ENCODE measurements around the gene TMEM239. TPM values are rescaled to one million over a fixed set of nuclear protein-coding genes. Genes with fewer than 3 reads are reported as not detected.
"Not testable (repeated sequence)": the region's sequence is repeated elsewhere in the genome, so short reads cannot be mapped to it uniquely, and the experiment has no call there.

Gene TMEM239
- total and polyA plus RNA-seq, 9 donors, result not detected

- peaks cover 1% of the 10 kb centered on the region for H3K4me1 ChIP-seq (ENCODE audit: insufficient read depth)
- H3K27me3 ChIP-seq, result no peaks in the 10 kb centered on the region
- intact Hi-C loops (cut with DNase I), result no loop called here
- TF ChIP-seq CTCF (IDR thresholded peaks at IDR 0.05), result no peak
- no peak for TF ChIP-seq POLR2A (IDR thresholded peaks at IDR 0.05)
- no peak for TF ChIP-seq EP300 (IDR thresholded peaks at IDR 0.05)
- H3K4me3 ChIP-seq, result no peak overlapping the region
- no peaks in the 10 kb centered on the region for H3K9me3 ChIP-seq
- no peak for DNase-seq
- no peak overlapping the region for H3K27ac ChIP-seq
- WGBS, 3 donors, result 55 to 68% (median 65%) methylated on average over 22 of the region's 22 CpGs
- H3K36me3 ChIP-seq, result no peaks in the 10 kb centered on the region
Measured at GRCh38 chr20:2805689-2806350, 10.3 kb upstream of the TMEM239 start.

DNA sequence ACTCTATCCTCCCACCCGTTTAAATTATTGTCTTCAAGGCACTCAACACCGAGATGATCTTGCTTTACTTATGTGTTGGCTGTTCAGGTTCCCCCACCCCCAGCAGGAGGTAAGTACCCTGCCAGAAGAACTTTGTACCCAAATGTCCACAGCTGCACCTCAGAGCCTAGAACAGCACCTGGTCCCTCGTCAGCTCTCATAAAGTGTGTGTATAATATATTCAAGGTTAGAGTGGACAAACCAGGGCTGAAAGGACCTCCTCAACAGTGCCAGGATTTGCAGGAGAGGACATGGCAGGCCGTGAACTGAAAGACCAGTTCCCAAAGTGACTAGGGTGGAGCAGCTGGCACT is 9.8 kb upstream of the TMEM239 start:
- Histone ChIP-seq H3K9me3 (no peaks in the 10 kb centered on the region), H3K27ac (no peak overlapping the region), H3K4me3 (no peak overlapping the region), H3K36me3 (no peaks in the 10 kb centered on the region), H3K27me3 (no peaks in the 10 kb centered on the region), H3K4me1 (ENCODE audit: insufficient read depth) (peaks cover 1% of the 10 kb centered on the region)
- intact Hi-C loops (cut with DNase I), result no loop called here
- WGBS, 3 donors, result 42 to 45% (median 42%) methylated on average over 4 of the region's 4 CpGs
- no peak for DNase-seq
- TF ChIP-seq EP300 (IDR thresholded peaks at IDR 0.05) (no peak), POLR2A (IDR thresholded peaks at IDR 0.05) (no peak), CTCF (IDR thresholded peaks at IDR 0.05) (no peak)

- no peaks in the 10 kb centered on the region for H3K9me3 ChIP-seq
- DNase-seq, result no peak
- no peaks in the 10 kb centered on the region for H3K36me3 ChIP-seq
- no peak overlapping the region for H3K27ac ChIP-seq
- TF ChIP-seq EP300 (IDR thresholded peaks at IDR 0.05), result no peak
- no peak for TF ChIP-seq CTCF (IDR thresholded peaks at IDR 0.05)
- TF ChIP-seq POLR2A (IDR thresholded peaks at IDR 0.05), result no peak
- H3K4me3 ChIP-seq, result no peak overlapping the region
- no peaks in the 10 kb centered on the region for H3K27me3 ChIP-seq
- WGBS, 3 donors, result 90 to 94% (median 90%) methylated on average over 4 of the region's 4 CpGs
- peaks cover 1% of the 10 kb centered on the region for H3K4me1 ChIP-seq (ENCODE audit: insufficient read depth)
- intact Hi-C loops (cut with DNase I), result no loop called here
Measured at GRCh38 chr20:2807019-2807418, 9.1 kb upstream of the TMEM239 start.

- intact Hi-C loops (cut with DNase I); H3K36me3 ChIP-seq; DNase-seq; H3K4me1 ChIP-seq (ENCODE audit: insufficient read depth); H3K27ac ChIP-seq; H3K4me3 ChIP-seq; H3K9me3 ChIP-seq; H3K27me3 ChIP-seq: not testable (repeated sequence)
- WGBS, 3 donors, result 95 to 96% (median 96%) methylated on average over 9 of the region's 9 CpGs
Measured at GRCh38 chr20:2807929-2808328, 8.2 kb upstream of the TMEM239 start.

- no peak overlapping the region for H3K27ac ChIP-seq
- H3K9me3 ChIP-seq, result no peaks in the 10 kb centered on the region
- WGBS, 3 donors, result 75 to 84% (median 80%) methylated on average over 10 of the region's 10 CpGs
- no peaks in the 10 kb centered on the region for H3K36me3 ChIP-seq
- intact Hi-C loops (cut with DNase I), result loop anchor here in 1 of 4 donors (10.0 kb wide), 1 partner anchor 55 kb away; no protein-coding TSS in a partner anchor
- H3K4me1 ChIP-seq (ENCODE audit: insufficient read depth), result peaks cover 2% of the 10 kb centered on the region
- TF ChIP-seq POLR2A (IDR thresholded peaks at IDR 0.05), result no peak
- TF ChIP-seq CTCF (IDR thresholded peaks at IDR 0.05), result no peak
- no peak for TF ChIP-seq EP300 (IDR thresholded peaks at IDR 0.05)
- no peak for DNase-seq
- H3K27me3 ChIP-seq, result no peaks in the 10 kb centered on the region
- H3K4me3 ChIP-seq, result no peak overlapping the region
Measured at GRCh38 chr20:2809690-2810089, 6.5 kb upstream of the TMEM239 start.
